Neural crest cell (in vitro differentiated cells): ENCODE measurements around the gene TKFC. TPM values are rescaled to one million over a fixed set of nuclear protein-coding genes. Genes with fewer than 3 reads are reported as not detected.

Experiments used
- DNase-seq: peaks from one replicate; pipeline ENCODE4 v3.0.0; 2021; ENCODE audit warnings: low read depth, mixed read lengths, low spot score
- H3K27ac Mint-ChIP-seq: one replicate; pipeline ENCODE4 v1.8.0; 2021; ENCODE audit warnings: mild to moderate bottlenecking, mixed read lengths; ENCODE audit not compliant: unreplicated experiment
- H3K27me3 Mint-ChIP-seq: 2 replicates; pipeline ENCODE4 v1.8.0; 2021; ENCODE audit warnings: low read depth, mild to moderate bottlenecking, mixed read lengths
- H3K36me3 Mint-ChIP-seq: 2 replicates; pipeline ENCODE4 v1.8.0; 2021; ENCODE audit warnings: low read depth, mild to moderate bottlenecking, mixed read lengths
- H3K4me1 Mint-ChIP-seq: 2 replicates; pipeline ENCODE4 v1.8.0; 2021; ENCODE audit warnings: mixed read lengths
- H3K4me3 Mint-ChIP-seq: one replicate; pipeline ENCODE4 v1.8.0; 2021; ENCODE audit warnings: mild to moderate bottlenecking, mixed read lengths
- H3K9me3 Mint-ChIP-seq: 2 replicates; pipeline ENCODE4 v1.8.0; 2021; ENCODE audit warnings: mixed read lengths
- total RNA-seq: library from RNA; stranded (reverse); gene quantifications from 2 replicates; pipeline ENCODE4 v1.2.1, GENCODE V29; 2021
- TF ChIP-seq, protein P1 (sequence below): fragments of 200-600 bp; sonication (generic); conservative IDR thresholded peaks from 2 replicates; pipeline ENCODE4 v1.5.0; 2021; ENCODE audit warnings: antibody characterized with exemption, mild to moderate bottlenecking

Gene TKFC
- total RNA-seq, 1 donor from 2014 or later = 53.9 TPM

DNA sequence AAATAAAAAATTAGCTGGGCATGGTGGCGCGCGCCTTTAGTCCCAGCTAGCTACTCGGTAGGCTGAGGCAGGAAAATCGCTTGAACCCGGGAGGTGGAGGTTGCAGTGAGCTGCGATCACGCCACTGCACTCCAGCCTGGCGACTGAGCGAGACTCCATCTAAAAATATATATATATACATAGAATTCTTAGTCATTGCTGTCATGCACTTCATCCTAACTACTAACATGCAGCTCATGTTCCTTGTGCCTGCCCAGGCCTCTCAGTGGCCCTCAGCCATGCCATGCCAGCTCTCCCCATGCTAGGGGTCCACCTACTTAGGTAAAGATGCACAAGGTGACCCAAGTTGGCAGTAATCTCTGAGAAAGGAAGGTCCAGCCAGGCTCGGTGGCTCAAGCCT, 25.5 kb downstream of the TKFC start:
- peaks cover 5% of the 10 kb centered on the region for H3K36me3 Mint-ChIP-seq
- TF ChIP-seq, protein P1, sequence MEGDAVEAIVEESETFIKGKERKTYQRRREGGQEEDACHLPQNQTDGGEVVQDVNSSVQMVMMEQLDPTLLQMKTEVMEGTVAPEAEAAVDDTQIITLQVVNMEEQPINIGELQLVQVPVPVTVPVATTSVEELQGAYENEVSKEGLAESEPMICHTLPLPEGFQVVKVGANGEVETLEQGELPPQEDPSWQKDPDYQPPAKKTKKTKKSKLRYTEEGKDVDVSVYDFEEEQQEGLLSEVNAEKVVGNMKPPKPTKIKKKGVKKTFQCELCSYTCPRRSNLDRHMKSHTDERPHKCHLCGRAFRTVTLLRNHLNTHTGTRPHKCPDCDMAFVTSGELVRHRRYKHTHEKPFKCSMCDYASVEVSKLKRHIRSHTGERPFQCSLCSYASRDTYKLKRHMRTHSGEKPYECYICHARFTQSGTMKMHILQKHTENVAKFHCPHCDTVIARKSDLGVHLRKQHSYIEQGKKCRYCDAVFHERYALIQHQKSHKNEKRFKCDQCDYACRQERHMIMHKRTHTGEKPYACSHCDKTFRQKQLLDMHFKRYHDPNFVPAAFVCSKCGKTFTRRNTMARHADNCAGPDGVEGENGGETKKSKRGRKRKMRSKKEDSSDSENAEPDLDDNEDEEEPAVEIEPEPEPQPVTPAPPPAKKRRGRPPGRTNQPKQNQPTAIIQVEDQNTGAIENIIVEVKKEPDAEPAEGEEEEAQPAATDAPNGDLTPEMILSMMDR = no peak
- DNase-seq = no peak

DNA sequence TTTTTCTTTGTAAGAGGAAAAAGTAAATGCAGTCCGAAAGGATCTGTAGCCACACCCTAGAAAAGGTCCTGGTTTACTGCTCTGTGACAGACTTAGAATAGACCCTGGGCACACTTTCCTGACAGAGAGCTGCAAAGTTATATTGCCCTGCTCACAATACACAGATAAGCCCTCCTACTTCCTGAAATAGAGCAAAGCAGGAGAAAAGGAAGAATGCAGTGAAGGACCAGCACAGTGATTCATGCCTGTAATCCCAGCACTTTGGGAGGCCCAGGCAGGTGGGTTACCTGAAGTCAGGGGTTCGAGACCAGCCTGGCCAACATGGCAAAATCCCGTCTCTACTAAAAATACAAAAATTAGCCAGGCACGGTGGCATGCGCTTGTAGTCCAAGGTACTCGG, 26.5 kb downstream of the TKFC start:
- H3K4me3 Mint-ChIP-seq = peak overlapping the region; percentile 100
- no peak overlapping the region for H3K27ac Mint-ChIP-seq
- TF ChIP-seq, protein P1 = no peak
- peaks cover 36% of the 10 kb centered on the region for H3K4me1 Mint-ChIP-seq
- no peaks in the 10 kb centered on the region for H3K27me3 Mint-ChIP-seq
- no peak for DNase-seq
- peaks cover 5% of the 10 kb centered on the region for H3K36me3 Mint-ChIP-seq
- H3K9me3 Mint-ChIP-seq = no peaks in the 10 kb centered on the region

More for the DNA sequence above, 25.5 kb downstream of the TKFC start:
- Mint-ChIP-seq H3K27me3 (no peaks in the 10 kb centered on the region), H3K4me1 (peaks cover 33% of the 10 kb centered on the region), H3K9me3 (no peaks in the 10 kb centered on the region), H3K4me3 (peak overlapping the region; percentile 51), H3K27ac (no peak overlapping the region)

DNA sequence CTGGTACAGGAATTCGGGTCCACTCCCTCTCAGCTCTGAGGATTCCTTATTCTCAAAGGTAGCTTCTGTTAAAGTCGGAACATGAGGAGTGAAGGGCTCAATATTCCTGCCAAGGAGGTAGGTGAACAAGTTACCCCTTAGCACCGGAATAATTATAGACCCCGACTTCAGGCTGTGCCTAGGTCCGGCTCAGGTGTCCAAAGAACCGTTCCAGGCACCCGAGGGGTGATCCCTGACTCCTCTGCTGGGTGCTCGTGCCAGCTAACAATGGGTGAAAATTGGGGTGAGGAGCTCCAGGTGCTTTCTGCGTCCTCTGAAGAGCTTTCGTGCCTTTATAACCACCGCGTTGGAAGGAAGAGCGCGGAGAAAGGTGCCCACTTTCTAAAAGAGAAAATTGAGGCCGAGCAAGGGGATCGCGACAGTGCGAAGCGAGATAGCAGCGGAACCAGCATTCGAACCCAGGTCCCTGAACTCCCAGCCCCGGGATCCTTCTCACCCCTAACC, 28.3 kb downstream of the TKFC start:
- DNase-seq = no peak
- Mint-ChIP-seq H3K4me3 (peak overlapping the region; percentile 100), H3K9me3 (no peaks in the 10 kb centered on the region), H3K27ac (peak overlapping the region; percentile 99), H3K4me1 (peaks cover 36% of the 10 kb centered on the region), H3K27me3 (no peaks in the 10 kb centered on the region), H3K36me3 (peaks cover 2% of the 10 kb centered on the region)
- TF ChIP-seq, protein P1 = no peak

DNA sequence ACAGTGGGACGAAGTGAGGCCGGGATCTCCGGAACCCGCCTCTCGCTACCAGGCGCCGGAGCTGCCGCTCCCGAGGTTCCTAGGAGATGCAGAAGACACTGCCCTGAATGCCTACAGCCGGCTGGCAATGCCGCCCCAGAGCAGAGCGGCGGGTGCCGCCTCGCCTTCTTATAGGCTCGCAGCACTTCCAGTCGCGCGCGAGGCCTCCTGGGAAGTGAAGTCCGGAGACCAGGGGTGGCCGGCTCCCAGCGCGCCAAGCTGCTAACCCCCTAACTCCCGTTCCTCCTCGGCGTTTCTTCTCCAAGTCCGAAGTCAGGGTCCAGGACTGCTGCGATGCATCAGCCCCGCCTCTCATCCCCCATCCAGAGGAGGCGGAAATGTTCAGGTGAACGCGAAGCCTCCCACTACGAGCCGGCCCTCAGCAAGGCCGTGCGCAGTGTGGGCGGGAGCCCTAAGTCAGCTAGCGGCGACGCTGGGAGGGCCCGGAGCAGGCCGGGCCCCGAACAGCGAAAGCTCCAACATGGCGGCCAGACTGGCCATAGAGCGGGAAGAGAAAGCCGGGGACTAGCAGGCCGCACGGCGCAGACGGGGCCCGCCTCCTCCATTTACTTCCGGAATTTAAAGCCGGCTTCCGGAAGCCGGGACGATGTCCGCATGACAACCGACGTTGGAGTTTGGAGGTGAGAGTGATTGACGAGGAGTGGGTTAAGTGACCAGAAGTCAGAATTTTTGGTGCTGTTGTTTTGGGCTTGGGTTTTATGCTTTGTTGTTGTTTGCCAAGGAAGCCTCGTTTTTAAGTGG, 28.9 kb downstream of the TKFC start, which contains the start of the genes CYB561A3 and TMEM138:
Gene CYB561A3 (minus strand): TSS at position 142 of the 801 bp plus-strand sequence. CDS start 5,169 bp downstream, outside the sequence.
Gene TMEM138 (plus strand): TSS at position 634 of the 801 bp plus-strand sequence. CDS start 2,017 bp downstream, outside the sequence.
- DNase-seq = peak; percentile 83
- Mint-ChIP-seq H3K9me3 (no peaks in the 10 kb centered on the region), H3K27ac (peak within 1 kb of the TSS; percentile 99), H3K4me3 (peak within 1 kb of the TSS; percentile 100), H3K36me3 (peaks cover 2% of the 10 kb centered on the region), H3K4me1 (peaks cover 36% of the 10 kb centered on the region), H3K27me3 (no peaks in the 10 kb centered on the region)
- TF ChIP-seq, protein P1 = no peak

DNA sequence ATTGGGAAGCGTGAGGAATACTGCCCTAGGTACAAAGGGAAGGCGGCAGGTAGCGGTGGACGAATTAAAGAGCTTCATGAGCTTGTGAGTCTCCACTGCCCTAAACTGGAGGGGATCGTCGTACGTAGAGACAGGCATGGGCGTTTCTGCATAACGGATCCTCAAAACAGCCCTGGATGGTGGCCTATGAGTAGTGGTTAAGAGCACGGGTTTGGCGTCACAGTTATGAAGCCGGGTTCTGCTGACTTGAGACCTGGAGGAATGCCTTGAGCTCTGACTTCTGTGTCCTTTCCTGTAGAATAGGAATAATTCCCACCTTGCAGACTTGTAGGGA, 29.5 kb downstream of the TKFC start:
- Mint-ChIP-seq H3K4me3 (peak overlapping the region; percentile 100), H3K27me3 (no peaks in the 10 kb centered on the region), H3K9me3 (no peaks in the 10 kb centered on the region), H3K4me1 (peaks cover 36% of the 10 kb centered on the region), H3K36me3 (peaks cover 6% of the 10 kb centered on the region), H3K27ac (peak overlapping the region; percentile 99)
- no peak for DNase-seq
- TF ChIP-seq, protein P1 = no peak
